Measurements from ENCODE around the gene CCDC14. TPM values are rescaled to one million over a fixed set of nuclear protein-coding genes. Genes with fewer than 3 reads are reported as not detected.
A peak's percentile ranks its signal among the peaks of the same experiment; 100 is the strongest.

CCDC14 gene
- total RNA-seq, 1 experiment from 2014 or later, result 62.5 TPM

DNA sequence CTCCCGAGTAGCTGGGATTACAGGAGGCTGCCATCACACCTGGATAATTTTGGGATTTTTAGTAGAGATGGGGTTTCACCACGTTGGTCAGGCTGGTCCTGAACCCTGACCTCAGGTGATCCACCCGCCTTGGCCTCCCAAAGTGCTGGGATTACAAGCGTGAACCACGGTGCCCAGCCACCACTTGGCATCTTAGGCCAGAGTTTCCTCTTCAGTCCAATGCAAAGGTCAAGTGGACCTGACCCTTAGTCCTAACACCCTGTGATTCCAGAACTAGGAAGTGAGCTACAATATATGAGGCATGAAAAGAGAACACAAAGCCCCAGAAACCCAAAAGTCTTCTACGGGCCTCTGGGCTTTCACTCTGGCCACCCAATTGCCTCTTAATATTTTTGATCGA, 82.2 kb downstream of the CCDC14 start:
- no peak overlapping the region for H2BK12ac ChIP-seq (ENCODE audit: insufficient read length, low read depth, low read length)
- no peak overlapping the region for H3K14ac ChIP-seq (ENCODE audit: insufficient read depth, low read length)
- Mint-ChIP-seq H3K36me3 (ENCODE audit: insufficient read depth in 1 of 3, low read depth in 3 of 3) (peaks cover 0 to 3% (median 2%) of the 10 kb centered on the region in 3 experiments; a peak in 1 of 7 replicates), H3K4me3 (no peak overlapping the region), H3K27ac (peak overlapping the region in 1 of 3 experiments; percentile 40; a peak in 1 of 7 replicates), H3K4me1 (peaks cover 16 to 21% of the 10 kb centered on the region in 2 experiments), H3K27me3 (ENCODE audit: low read depth) (peaks cover 15% of the 10 kb centered on the region), H3K9me3 (no peaks in the 10 kb centered on the region)
- no peak overlapping the region for H3T11ph ChIP-seq (ENCODE audit: low read length)
- H2BK5ac ChIP-seq (ENCODE audit: insufficient read length, low read length), result no peak overlapping the region
- no peak overlapping the region for H2AFZ ChIP-seq (ENCODE audit: low read length)
- DNase-seq, result no peak
- H3K18ac ChIP-seq (ENCODE audit: insufficient read length, low read depth, low read length), result no peak overlapping the region
- H2AK5ac ChIP-seq (ENCODE audit: insufficient read length, low read length), result no peak overlapping the region
- no peaks in the 10 kb centered on the region for H3K79me2 ChIP-seq (ENCODE audit: insufficient read depth, low read length)
- TF ChIP-seq, protein P1, sequence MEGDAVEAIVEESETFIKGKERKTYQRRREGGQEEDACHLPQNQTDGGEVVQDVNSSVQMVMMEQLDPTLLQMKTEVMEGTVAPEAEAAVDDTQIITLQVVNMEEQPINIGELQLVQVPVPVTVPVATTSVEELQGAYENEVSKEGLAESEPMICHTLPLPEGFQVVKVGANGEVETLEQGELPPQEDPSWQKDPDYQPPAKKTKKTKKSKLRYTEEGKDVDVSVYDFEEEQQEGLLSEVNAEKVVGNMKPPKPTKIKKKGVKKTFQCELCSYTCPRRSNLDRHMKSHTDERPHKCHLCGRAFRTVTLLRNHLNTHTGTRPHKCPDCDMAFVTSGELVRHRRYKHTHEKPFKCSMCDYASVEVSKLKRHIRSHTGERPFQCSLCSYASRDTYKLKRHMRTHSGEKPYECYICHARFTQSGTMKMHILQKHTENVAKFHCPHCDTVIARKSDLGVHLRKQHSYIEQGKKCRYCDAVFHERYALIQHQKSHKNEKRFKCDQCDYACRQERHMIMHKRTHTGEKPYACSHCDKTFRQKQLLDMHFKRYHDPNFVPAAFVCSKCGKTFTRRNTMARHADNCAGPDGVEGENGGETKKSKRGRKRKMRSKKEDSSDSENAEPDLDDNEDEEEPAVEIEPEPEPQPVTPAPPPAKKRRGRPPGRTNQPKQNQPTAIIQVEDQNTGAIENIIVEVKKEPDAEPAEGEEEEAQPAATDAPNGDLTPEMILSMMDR (conservative IDR thresholded peaks at IDR 0.05), result no peak
- no peaks in the 10 kb centered on the region for H3K4me1 ChIP-seq (ENCODE audit: insufficient read depth, low read length)
- H3K27ac ChIP-seq (ENCODE audit: insufficient read length, low read depth, low read length), result no peak overlapping the region
- H3K23ac ChIP-seq (ENCODE audit: insufficient read length, low read depth, low read length), result no peak overlapping the region
- H3K27me3 ChIP-seq (ENCODE audit: insufficient read depth, low read length), result peaks cover 4% of the 10 kb centered on the region; the same call in 1 of the 2 replicates
- peaks cover 8% of the 10 kb centered on the region for H3K23me2 ChIP-seq (ENCODE audit: insufficient read length, low read depth, low read length, poor library complexity, severe bottlenecking)
- no peak overlapping the region for H2BK15ac ChIP-seq (ENCODE audit: low read depth, low read length)
- no peak overlapping the region for H2BK120ac ChIP-seq (ENCODE audit: low read depth, low read length, poor library complexity, severe bottlenecking)
- no peak overlapping the region for H3K9ac ChIP-seq (ENCODE audit: extremely low read depth, insufficient read length, low read length)
- H3K56ac ChIP-seq (ENCODE audit: insufficient read length, low read depth, low read length), result no peak overlapping the region
- no peak overlapping the region for H3K4ac ChIP-seq (ENCODE audit: low read depth, low read length)
- no peak overlapping the region for H4K91ac ChIP-seq (ENCODE audit: insufficient read length, low read depth, low read length)
- no peaks in the 10 kb centered on the region for H3K79me1 ChIP-seq (ENCODE audit: insufficient read depth, low read depth, low read length, poor library complexity, severe bottlenecking)
- no peak overlapping the region for H3K4me2 ChIP-seq (ENCODE audit: insufficient read depth, insufficient read length, low read length)
- no peaks in the 10 kb centered on the region for H3K9me3 ChIP-seq (ENCODE audit: control insufficient read depth, low read depth, low read length)
- no CpG with 5 or more reads among the region's 7 CpGs for WGBS (ENCODE audit: extremely low coverage, insufficient read length, low lambda C conversion rate)
- H4K20me1 ChIP-seq (ENCODE audit: control insufficient read depth, insufficient read depth, insufficient read length), result no peaks in the 10 kb centered on the region
- H4K5ac ChIP-seq (ENCODE audit: insufficient read length, low read depth, low read length), result no peak overlapping the region
- no peak overlapping the region for H2BK20ac ChIP-seq (ENCODE audit: low read depth, low read length, poor library complexity, severe bottlenecking)
- no peak overlapping the region for H4K8ac ChIP-seq (replicated peaks; ENCODE audit: insufficient read length, low read depth, low read length)

Measured in H9 (cell line).